NOMO-1 (cell line): Measurements from ENCODE around the gene PPIE.

ENCODE experiments used
- DNase-seq, 2 experiments: peaks; one replicate each; lab custom pipeline; 2025; ENCODE audit not compliant: unreplicated experiment in 2 of 2; lab: John Stamatoyannopoulos, UW

The PPIE gene

DNA sequence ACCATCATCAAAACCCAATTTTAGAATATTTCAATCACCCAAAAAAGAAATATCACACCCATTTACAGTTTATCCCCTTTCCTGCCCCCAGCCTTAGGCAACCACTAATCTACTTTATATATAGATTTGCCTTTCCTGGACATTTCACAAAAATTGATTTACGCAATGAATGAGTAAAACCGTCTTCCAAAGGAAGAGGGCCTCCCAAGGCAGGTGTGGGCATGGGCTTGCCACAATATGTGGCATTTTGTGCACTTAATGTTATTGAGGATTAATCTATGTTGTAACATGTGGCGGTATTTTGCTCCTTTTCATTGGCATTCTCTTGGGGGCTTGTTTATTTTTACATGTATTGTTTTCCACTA, 61.8 kb downstream of the PPIE start:
- peak; percentile 81 to 92 for DNase-seq

DNA sequence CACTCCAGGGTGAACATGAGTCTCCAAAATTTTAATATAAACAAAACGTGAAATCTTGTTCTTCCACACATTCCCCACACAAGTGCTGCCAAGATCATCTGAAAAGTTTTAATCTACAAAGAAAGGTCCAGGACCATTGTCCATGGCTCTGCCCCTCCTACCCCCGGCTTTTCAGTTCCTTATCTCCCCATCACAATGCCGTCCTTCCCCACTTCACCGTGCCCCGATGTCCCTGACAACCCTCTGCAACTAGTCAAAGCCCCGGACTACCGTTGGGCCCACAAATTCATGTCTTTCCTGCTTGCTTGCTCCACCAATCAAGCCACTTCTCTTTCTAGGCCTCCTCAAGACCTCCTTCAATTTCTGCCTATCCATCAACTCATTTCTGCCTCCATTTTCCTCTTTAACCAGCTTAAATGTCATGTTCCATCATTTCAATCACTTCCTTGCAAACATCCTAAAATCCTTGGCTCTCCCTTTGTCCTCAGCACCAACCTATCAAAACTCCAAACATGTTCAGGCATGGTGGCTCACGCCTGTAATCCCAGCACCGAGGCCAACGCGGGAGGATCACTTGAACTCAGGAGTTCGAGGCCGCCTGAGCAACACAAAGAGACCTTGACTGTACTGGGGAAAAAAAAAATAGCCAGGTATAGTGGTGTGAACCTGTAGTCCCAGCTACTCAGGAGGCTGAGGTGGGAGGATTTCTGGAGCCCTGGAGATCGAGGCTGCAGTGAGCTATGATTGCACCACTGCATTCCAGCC, 64.0 kb downstream of the PPIE start:
- no peak for DNase-seq

DNA sequence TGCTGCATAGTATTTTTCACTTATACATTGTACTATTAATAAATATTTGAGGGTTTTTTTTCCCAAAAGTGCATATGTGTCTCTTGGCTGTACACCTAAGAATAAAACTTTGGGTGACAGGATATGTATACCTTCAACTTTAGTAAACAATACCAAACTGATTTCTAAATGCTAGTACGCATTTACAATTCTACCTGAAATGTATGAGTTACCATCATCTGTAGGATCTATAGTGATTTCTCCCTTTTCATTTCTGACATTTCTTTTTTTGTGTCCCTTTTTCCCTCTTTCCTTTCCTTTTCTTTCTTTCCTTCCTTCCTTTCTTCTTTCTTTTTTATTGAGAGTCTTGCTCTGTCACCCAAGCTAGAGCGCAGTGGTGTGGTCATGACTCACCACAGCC, 66.7 kb downstream of the PPIE start:
- no peak for DNase-seq

DNA sequence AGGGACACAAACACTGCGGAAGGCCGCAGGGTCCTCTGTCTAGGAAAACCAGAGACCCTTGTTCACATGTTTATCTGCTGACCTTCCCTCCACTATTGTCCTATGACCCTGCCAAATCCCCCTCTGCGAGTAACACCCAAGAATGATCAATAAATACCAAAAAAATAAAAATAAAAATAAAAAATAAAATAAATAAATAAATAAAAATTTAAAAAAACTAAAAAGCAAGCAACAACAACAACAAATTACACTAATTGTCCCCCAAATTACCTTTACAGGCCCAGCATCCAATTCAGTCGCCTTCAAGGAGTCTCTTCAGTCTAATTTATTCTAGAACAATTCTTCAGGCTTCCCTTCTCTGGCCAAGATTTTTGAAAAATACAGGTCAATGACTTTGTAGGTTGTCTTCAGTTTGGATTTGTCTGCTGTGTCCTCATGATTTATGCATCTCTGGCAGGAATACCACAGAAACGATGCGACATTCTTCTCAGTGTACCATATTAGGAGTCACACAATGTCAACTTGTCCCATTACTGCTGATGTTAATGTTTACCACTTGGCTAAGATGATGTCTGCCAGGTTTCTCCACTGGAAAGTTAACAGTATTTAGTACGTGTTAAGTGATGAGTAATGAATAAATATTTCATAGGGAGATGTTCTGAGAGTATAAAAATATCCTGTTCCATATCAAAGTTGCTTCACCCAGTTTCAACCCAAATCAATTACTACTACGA, 70.3 kb downstream of the PPIE start:
- no peak for DNase-seq

DNA sequence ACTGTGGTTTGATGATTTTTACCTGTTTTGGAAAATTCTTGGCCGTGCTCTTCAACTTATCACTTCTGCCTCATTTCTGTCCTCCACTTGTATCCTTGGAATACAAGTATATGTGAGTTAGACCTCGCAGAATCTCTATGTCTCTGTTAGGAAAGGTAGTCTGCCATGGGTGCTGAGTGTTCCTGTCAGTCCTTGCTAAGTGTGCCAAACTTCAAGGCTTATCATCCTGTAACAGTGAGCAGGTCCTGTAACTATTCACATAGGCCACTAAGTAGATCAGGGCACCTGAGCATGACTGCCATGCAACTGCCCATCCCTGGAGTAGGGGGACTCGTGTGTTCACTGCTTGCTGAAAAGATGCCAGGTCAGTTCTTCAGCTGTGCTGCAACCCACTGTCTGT, 74.2 kb downstream of the PPIE start:
- DNase-seq = no peak
